GM12878 (cell line): ENCODE results near the gene PLCD1. TPM values are rescaled to one million over a fixed set of nuclear protein-coding genes. Genes with fewer than 3 reads are reported as not detected.

Source experiments
- BMI1 ChIP-seq: fragments of 450-650 bp; IDR thresholded peaks from 2 replicates; pipeline ENCODE4 v1.6.1; 2016; ENCODE audit warnings: mild to moderate bottlenecking, moderate library complexity, borderline replicate concordance
- E2F4 ChIP-seq: IDR thresholded peaks from 2 replicates; pipeline ENCODE4 v1.6.1; 2012; ENCODE audit warnings: low read depth, low read length, improper control_type of control experiment
- FOXM1 ChIP-seq: IDR thresholded peaks from 2 replicates; pipeline ENCODE4 v1.6.1; 2012; ENCODE audit warnings: low read depth, mild to moderate bottlenecking, inconsistent platforms, low read length, moderate library complexity
- IRF5 ChIP-seq: fragments of 450-650 bp; IDR thresholded peaks from 2 replicates; pipeline ENCODE4 v1.6.1; 2017; ENCODE audit warnings: borderline replicate concordance
- MAX ChIP-seq: IDR thresholded peaks from 2 replicates; pipeline ENCODE4 v1.6.1; 2012; ENCODE audit warnings: low read depth, low read length, improper control_type of control experiment
- MYB ChIP-seq: fragments of 150-350 bp; IDR thresholded peaks from 2 replicates; pipeline ENCODE4 v1.6.1; 2014; ENCODE audit warnings: mild to moderate bottlenecking, low read depth, low read length, borderline replicate concordance
- RB1 ChIP-seq: fragments of 450-650 bp; formaldehyde crosslinking; IDR thresholded peaks from 2 replicates; pipeline ENCODE4 v1.6.1; 2017; ENCODE audit warnings: mild to moderate bottlenecking, borderline replicate concordance
- ZNF687 ChIP-seq: fragments of 450-650 bp; IDR thresholded peaks from 2 replicates; pipeline ENCODE4 v1.6.1; 2017; ENCODE audit warnings: mild to moderate bottlenecking, moderate library complexity
- polyA plus RNA-seq, 11 experiments: library from polyadenylated mRNA; depleted of rRNA in 4 of 11; unstranded in 6 of 11; stranded (reverse) in 5 of 11; fragments of >200 nt; fragmentation: Nextera tagmentation in 4 of 11; fragmentation: Illumina TruSeq in 1 of 11; extraction: Ambion mirVana in 4 of 11; extraction: Trizol in 1 of 11; gene quantifications; 1 replicate in 1 of 11; 2 replicates in 10 of 11; pipeline versions ENCODE4 v1.2.1 to v1.2.3, GENCODE V29; 2011 to 2016; ENCODE audit warnings: inconsistent platforms in 2 of 11, missing spikeins in 2 of 11, low read depth in 1 of 11
- total RNA-seq, 4 experiments: library from RNA; depleted of rRNA in 3 of 4; stranded (reverse); fragments of >200 nt in 3 of 4; fragmentation: Illumina TruSeq in 1 of 4; extraction: Trizol in 1 of 4; gene quantifications; 2 replicates each; pipeline versions ENCODE4 v1.2.1 to v1.2.3, GENCODE V29; 2013 to 2021

The PLCD1 gene
- total and polyA plus RNA-seq, 10 of the 15 experiments (the other 5 are each of a cell fraction or from before 2014, with no cell fraction given): 0.20 to 3.9 (median 1.2) TPM; not detected in 1

GRCh38 chr3:38006445-38006995 is 22.9 kb downstream of the PLCD1 start (continued):
- TF ChIP-seq IRF5: no peak
- no peak for TF ChIP-seq RB1
- TF ChIP-seq BMI1: no peak
- no peak for TF ChIP-seq E2F4
- no peak for TF ChIP-seq FOXM1
- TF ChIP-seq MYB: no peak
- TF ChIP-seq ZNF687: no peak
- TF ChIP-seq MAX: no peak
